CD14-positive monocyte (primary cell): ENCODE data around the gene KDM7A. TPM values are rescaled to one million over a fixed set of nuclear protein-coding genes. Genes with fewer than 3 reads are reported as not detected.

Experiments used
- DNase-seq, 3 donors: peaks; one replicate each; pipeline ENCODE4 v3.0.0-alpha.2; 2011 to 2022
- H2AFZ ChIP-seq: 2 replicates; pipeline ENCODE4 v1.6.0; 2012; ENCODE audit warnings: mild to moderate bottlenecking, low read depth, low read length, inconsistent platforms; ENCODE audit not compliant: insufficient read depth, poor library complexity, severe bottlenecking
- H3K27ac ChIP-seq, 2 donors: 1 replicate in 1 of 2; 2 replicates in 1 of 2; pipeline ENCODE4 v1.5.1; 2012 to 2013; ENCODE audit warnings: low read length in 2 of 2, control low read depth in 1 of 2, inconsistent platforms in 1 of 2, low read depth in 1 of 2, mild to moderate bottlenecking in 1 of 2
- H3K27me3 ChIP-seq, 2 donors: one replicate each; pipeline versions ENCODE4 v1.6.0 to v1.6.1; 2011 to 2013; ENCODE audit warnings: low read length in 2 of 2; ENCODE audit not compliant: control insufficient read depth in 2 of 2, insufficient read depth in 2 of 2
- H3K36me3 ChIP-seq, 2 donors: replicated peaks in 1 of 2; 1 replicate in 1 of 2; 2 replicates in 1 of 2; pipeline versions ENCODE4 v1.5.1 to v1.6.1; 2012 to 2013; ENCODE audit warnings: low read length in 2 of 2, control low read depth in 1 of 2, inconsistent platforms in 1 of 2, mild to moderate bottlenecking in 1 of 2; ENCODE audit not compliant: insufficient read depth in 2 of 2, control insufficient read depth in 1 of 2
- H3K4me1 ChIP-seq, 2 donors: 1 replicate in 1 of 2; 2 replicates in 1 of 2; pipeline versions ENCODE4 v1.5.1 to v1.6.1; 2012 to 2013; ENCODE audit warnings: low read length in 2 of 2, control low read depth in 1 of 2, inconsistent platforms in 1 of 2, mild to moderate bottlenecking in 1 of 2, moderate library complexity in 1 of 2; ENCODE audit not compliant: insufficient read depth in 2 of 2, control insufficient read depth in 1 of 2
- H3K4me2 ChIP-seq: replicated peaks from 2 replicates; pipeline ENCODE3; 2012; ENCODE audit warnings: low read length, moderate library complexity, mild to moderate bottlenecking; ENCODE audit not compliant: poor library complexity, severe bottlenecking; ENCODE audit errors: extremely low read depth
- H3K4me3 ChIP-seq, 3 experiments: fragments of 200-600 bp in 1 of 3; sonication (generic) in 1 of 3; replicated peaks in 1 of 3; 1 replicate in 2 of 3; 2 replicates in 1 of 3; pipeline ENCODE4 v1.5.1; 2011 to 2013; ENCODE audit warnings: low read length in 3 of 3, mild to moderate bottlenecking in 3 of 3, control low read depth in 2 of 3, low read depth in 2 of 3, inconsistent platforms in 1 of 3, moderate library complexity in 1 of 3
- H3K79me2 ChIP-seq: 2 replicates; pipeline ENCODE4 v1.6.0; 2012; ENCODE audit warnings: mild to moderate bottlenecking, control low read depth, inconsistent platforms, low read length, moderate library complexity; ENCODE audit not compliant: insufficient read depth
- H3K9ac ChIP-seq: 2 replicates; pipeline ENCODE4 v1.6.0; 2017; ENCODE audit warnings: low read length, mild to moderate bottlenecking; ENCODE audit not compliant: insufficient read depth, poor library complexity, severe bottlenecking
- H3K9me3 ChIP-seq, 2 donors: replicated peaks in 1 of 2; 1 replicate in 1 of 2; 2 replicates in 1 of 2; pipeline versions ENCODE4 v1.5.1 to v1.6.1; 2012 to 2013; ENCODE audit warnings: low read length in 2 of 2, control low read depth in 1 of 2; ENCODE audit not compliant: control insufficient read depth in 1 of 2, insufficient read depth in 1 of 2
- H4K20me1 ChIP-seq: 2 replicates; pipeline ENCODE4 v1.6.0; 2012; ENCODE audit warnings: mild to moderate bottlenecking, low read length, control low read depth, moderate library complexity; ENCODE audit not compliant: insufficient read depth
- H3K27ac Mint-ChIP-seq, 7 donors: one replicate each; pipeline ENCODE4 v1.8.0; 2020; ENCODE audit warnings: mild to moderate bottlenecking in 7 of 7, mixed read lengths in 7 of 7, moderate library complexity in 6 of 7, inconsistent platforms in 2 of 7
- H3K27me3 Mint-ChIP-seq, 3 donors: one replicate each; pipeline ENCODE4 v1.8.0; 2021 to 2022; ENCODE audit warnings: low read depth in 3 of 3, mild to moderate bottlenecking in 3 of 3, mixed read lengths in 3 of 3, moderate library complexity in 3 of 3, inconsistent platforms in 1 of 3
- H3K36me3 Mint-ChIP-seq, 2 donors: one replicate each; pipeline ENCODE4 v1.8.0; 2020; ENCODE audit warnings: mixed read lengths in 2 of 2, inconsistent platforms in 1 of 2, mild to moderate bottlenecking in 1 of 2
- H3K4me1 Mint-ChIP-seq: one replicate; pipeline ENCODE4 v1.8.0; 2020; ENCODE audit warnings: mild to moderate bottlenecking, mixed read lengths
- H3K4me3 Mint-ChIP-seq, 2 donors: one replicate each; pipeline ENCODE4 v1.8.0; 2020; ENCODE audit warnings: mild to moderate bottlenecking in 2 of 2, mixed read lengths in 2 of 2, moderate library complexity in 1 of 2
- H3K9me3 Mint-ChIP-seq, 7 donors: one replicate each; pipeline ENCODE4 v1.8.0; 2020 to 2022; ENCODE audit warnings: mixed read lengths in 7 of 7, mild to moderate bottlenecking in 6 of 7, moderate library complexity in 6 of 7, inconsistent platforms in 2 of 7
- WGBS: methylation state at CpG from one replicate; pipeline ENCODE4 v1.1.5; 2013; ENCODE audit warnings: missing lambda C conversion rate; ENCODE audit not compliant: insufficient coverage; 5-methylcytosine and 5-hydroxymethylcytosine counted together
- intact Hi-C, 2 donors: fragments of 100-400 bp; cut with micrococcal nuclease; formaldehyde crosslinking; loops; one replicate each; pipeline versions ENCODE4 v1.15.0 to v1.15.1; 2023
- polyA plus RNA-seq, 3 donors: library from polyadenylated mRNA; depleted of rRNA in 1 of 3; unstranded in 2 of 3; stranded (reverse) in 1 of 3; fragments of 300-500 nt in 2 of 3; fragments of >200 nt in 1 of 3; fragmentation: Illumina TruSeq in 2 of 3; gene quantifications; 1 replicate in 2 of 3; 2 replicates in 1 of 3; pipeline ENCODE4 v1.2.3, GENCODE V29; 2012 to 2021
- TF ChIP-seq, protein P1 (sequence below): fragments of 200-600 bp; IDR thresholded peaks from one replicate; pipeline ENCODE4 v1.8.0; 2022; ENCODE audit warnings: antibody characterized with exemption, mild to moderate bottlenecking

The KDM7A gene
- polyA plus RNA-seq, 3 donors = 4.9 to 37.9 (median 7.9) TPM

DNA sequence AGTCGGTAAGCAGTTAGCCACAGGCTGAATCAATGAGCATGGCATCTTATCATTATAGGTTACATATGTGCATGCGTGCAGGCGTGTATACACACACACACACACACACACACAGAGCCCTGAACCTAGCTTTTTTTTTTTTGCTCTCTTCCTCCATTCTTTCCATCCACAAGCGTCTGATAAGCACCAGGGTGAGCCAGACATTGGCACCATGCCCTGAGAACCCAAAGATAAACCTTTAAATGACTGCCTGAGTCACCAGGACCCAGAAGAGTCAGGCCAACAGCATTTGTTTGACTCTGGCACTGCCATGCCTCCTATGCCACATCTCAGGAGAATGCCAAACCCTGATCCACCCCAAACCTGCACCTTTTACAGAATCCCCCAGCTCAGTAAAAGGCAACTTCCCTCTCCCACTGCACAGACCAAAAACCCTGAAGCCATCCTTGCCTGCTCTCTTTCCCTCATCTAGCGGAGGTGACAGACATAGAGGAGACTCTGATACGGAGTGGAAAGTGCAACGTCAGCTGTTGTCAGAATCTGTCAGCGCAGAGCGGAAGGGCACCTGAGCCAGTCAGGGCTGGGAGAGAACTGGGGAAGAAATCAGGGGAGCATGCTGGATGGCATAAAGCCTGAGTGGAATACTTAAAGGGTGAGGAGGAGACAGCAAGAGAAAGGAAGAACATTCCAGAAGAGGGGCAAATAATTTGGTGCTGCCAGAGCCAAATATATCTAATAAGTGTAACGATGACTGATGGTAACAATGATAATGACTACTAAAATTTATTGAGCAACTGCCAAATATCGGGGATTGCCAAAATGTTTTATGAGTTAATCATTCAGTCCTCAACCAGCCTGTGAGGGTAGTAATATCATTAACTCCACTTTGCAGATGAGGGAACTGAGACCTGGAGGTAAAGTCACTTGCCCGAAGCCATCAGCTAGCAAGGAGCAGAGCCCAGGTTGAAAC is 117.2 kb downstream of the KDM7A start:
- no peak overlapping the region for H2AFZ ChIP-seq
- H4K20me1 ChIP-seq = peaks cover 71% of the 10 kb centered on the region
- Mint-ChIP-seq H3K27me3 (peaks cover 1 to 7% (median 6%) of the 10 kb centered on the region in 3 donors), H3K9me3 (peaks cover 0 to 6% (median 0%) of the 10 kb centered on the region in 7 donors), H3K4me1 (peaks cover 53% of the 10 kb centered on the region), H3K27ac (peak overlapping the region in 2 of 7 donors; percentile 26 to 66), H3K36me3 (peaks cover 50 to 52% of the 10 kb centered on the region in 2 donors), H3K4me3 (peak overlapping the region; percentile 18 to 96)
- H3K4me1 ChIP-seq = peaks cover 23 to 46% of the 10 kb centered on the region in 2 donors
- intact Hi-C loops = loop anchor here in 1 of 2 donors (10.0 kb wide), 1 partner anchor 865 kb away; the partner anchor contains the start of gene BRAF
- no peak for DNase-seq
- 88% methylated on average over 10 of the region's 12 CpGs for WGBS
- TF ChIP-seq, protein P1, sequence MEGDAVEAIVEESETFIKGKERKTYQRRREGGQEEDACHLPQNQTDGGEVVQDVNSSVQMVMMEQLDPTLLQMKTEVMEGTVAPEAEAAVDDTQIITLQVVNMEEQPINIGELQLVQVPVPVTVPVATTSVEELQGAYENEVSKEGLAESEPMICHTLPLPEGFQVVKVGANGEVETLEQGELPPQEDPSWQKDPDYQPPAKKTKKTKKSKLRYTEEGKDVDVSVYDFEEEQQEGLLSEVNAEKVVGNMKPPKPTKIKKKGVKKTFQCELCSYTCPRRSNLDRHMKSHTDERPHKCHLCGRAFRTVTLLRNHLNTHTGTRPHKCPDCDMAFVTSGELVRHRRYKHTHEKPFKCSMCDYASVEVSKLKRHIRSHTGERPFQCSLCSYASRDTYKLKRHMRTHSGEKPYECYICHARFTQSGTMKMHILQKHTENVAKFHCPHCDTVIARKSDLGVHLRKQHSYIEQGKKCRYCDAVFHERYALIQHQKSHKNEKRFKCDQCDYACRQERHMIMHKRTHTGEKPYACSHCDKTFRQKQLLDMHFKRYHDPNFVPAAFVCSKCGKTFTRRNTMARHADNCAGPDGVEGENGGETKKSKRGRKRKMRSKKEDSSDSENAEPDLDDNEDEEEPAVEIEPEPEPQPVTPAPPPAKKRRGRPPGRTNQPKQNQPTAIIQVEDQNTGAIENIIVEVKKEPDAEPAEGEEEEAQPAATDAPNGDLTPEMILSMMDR = no peak
- H3K36me3 ChIP-seq = peaks cover 27 to 35% of the 10 kb centered on the region in 2 donors
- H3K4me2 ChIP-seq = no peak overlapping the region
- no peak overlapping the region for H3K9ac ChIP-seq
- H3K27me3 ChIP-seq = no peaks in the 10 kb centered on the region
- H3K79me2 ChIP-seq = peaks cover 49% of the 10 kb centered on the region
- no peak overlapping the region for H3K4me3 ChIP-seq
- no peak overlapping the region for H3K27ac ChIP-seq
- no peaks in the 10 kb centered on the region for H3K9me3 ChIP-seq

DNA sequence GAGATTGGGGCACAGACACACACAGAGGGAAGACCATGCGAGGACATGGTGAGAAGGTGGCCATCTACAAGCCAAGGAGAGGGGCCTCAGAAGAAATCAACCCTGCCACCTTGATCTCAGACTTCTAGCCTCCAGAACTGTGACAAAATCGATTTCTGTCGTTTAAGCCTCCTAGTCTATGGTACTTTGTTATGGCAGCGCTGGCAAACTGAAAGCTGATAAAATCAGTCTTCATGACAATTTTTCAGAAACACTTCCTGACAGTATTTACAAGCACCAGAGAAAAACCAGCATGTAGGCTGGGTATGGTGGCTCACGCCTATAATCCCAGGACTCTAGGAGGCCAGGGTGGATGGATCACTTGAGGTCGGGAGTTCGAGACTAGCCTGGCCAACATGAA is 118.3 kb downstream of the KDM7A start:
- peaks cover 0 to 6% (median 0%) of the 10 kb centered on the region in 7 donors for H3K9me3 Mint-ChIP-seq
- Histone ChIP-seq H3K27me3 (no peaks in the 10 kb centered on the region), H2AFZ (no peak overlapping the region), H3K4me2 (no peak overlapping the region), H3K79me2 (peaks cover 49% of the 10 kb centered on the region), H3K27ac (no peak overlapping the region), H3K4me1 (peaks cover 28 to 54% of the 10 kb centered on the region in 2 donors), H3K9me3 (no peaks in the 10 kb centered on the region), H3K9ac (no peak overlapping the region), H4K20me1 (peaks cover 80% of the 10 kb centered on the region), H3K36me3 (peaks cover 36 to 45% of the 10 kb centered on the region in 2 donors), H3K4me3 (no peak overlapping the region)
- 90% methylated on average over 2 of the region's 7 CpGs for WGBS
- H3K27ac Mint-ChIP-seq = peak overlapping the region in 3 of 7 donors; percentile 30 to 41 (median 30)
- H3K4me3 Mint-ChIP-seq = no peak overlapping the region
- TF ChIP-seq, protein P1 = no peak
- DNase-seq = no peak
- intact Hi-C loops = no loop called here
- H3K27me3 Mint-ChIP-seq = peaks cover 1 to 7% (median 5%) of the 10 kb centered on the region in 3 donors
- H3K4me1 Mint-ChIP-seq = peaks cover 60% of the 10 kb centered on the region
- H3K36me3 Mint-ChIP-seq = peaks cover 58 to 62% of the 10 kb centered on the region in 2 donors
